Measurements from ENCODE around the gene AMPH.

DNA sequence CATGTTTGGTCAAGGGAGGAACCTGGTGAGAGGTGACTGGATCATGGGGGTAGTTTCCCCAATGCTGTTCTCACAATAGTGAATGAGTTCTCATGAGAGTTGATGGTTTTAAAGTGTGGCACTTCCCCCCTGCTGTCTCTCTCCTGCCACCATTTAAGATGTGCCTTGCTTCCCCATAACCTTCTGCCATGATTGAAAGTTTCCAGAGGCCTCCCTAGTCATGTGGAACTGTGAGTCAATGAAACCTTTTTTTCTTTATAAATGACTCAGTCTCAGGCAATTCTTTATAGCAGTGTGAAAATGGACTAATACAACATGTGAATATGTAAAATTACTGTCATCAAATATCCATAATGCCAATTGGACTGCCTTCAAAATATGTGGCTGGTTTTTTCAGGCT lies 192.2 kb downstream of the AMPH start:
- TF ChIP-seq, protein P1, sequence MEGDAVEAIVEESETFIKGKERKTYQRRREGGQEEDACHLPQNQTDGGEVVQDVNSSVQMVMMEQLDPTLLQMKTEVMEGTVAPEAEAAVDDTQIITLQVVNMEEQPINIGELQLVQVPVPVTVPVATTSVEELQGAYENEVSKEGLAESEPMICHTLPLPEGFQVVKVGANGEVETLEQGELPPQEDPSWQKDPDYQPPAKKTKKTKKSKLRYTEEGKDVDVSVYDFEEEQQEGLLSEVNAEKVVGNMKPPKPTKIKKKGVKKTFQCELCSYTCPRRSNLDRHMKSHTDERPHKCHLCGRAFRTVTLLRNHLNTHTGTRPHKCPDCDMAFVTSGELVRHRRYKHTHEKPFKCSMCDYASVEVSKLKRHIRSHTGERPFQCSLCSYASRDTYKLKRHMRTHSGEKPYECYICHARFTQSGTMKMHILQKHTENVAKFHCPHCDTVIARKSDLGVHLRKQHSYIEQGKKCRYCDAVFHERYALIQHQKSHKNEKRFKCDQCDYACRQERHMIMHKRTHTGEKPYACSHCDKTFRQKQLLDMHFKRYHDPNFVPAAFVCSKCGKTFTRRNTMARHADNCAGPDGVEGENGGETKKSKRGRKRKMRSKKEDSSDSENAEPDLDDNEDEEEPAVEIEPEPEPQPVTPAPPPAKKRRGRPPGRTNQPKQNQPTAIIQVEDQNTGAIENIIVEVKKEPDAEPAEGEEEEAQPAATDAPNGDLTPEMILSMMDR (conservative IDR thresholded peaks at IDR 0.05; ENCODE audit: low read depth, low read length), result no peak
- TF ChIP-seq POLR2A (IDR thresholded peaks at IDR 0.05; ENCODE audit: low read depth, low read length) (no peak), BHLHE40 (IDR thresholded peaks at IDR 0.05; ENCODE audit: low read depth, low read length) (no peak), FOS (IDR thresholded peaks at IDR 0.05; ENCODE audit: low read depth, low read length) (no peak), RFX5 (IDR thresholded peaks at IDR 0.05; ENCODE audit: low read depth, low read length) (no peak), MXI1 (IDR thresholded peaks at IDR 0.05; ENCODE audit: borderline replicate concordance, low read depth, low read length) (no peak), MAFK (IDR thresholded peaks at IDR 0.05; ENCODE audit: low read depth, low read length) (no peak), SMC3 (IDR thresholded peaks at IDR 0.05; ENCODE audit: low read depth, low read length) (no peak), NFE2L2 (IDR thresholded peaks at IDR 0.05; ENCODE audit: low read depth, low read length) (no peak), CEBPB (IDR thresholded peaks at IDR 0.05; ENCODE audit: low read depth, low read length) (no peak), RAD21 (IDR thresholded peaks at IDR 0.05; ENCODE audit: low read length) (no peak), ELK1 (IDR thresholded peaks at IDR 0.05; ENCODE audit: borderline replicate concordance, low read depth, low read length) (no peak), RCOR1 (IDR thresholded peaks at IDR 0.05; ENCODE audit: insufficient replicate concordance, low read length) (no peak)
- TF ChIP-seq, protein P2, sequence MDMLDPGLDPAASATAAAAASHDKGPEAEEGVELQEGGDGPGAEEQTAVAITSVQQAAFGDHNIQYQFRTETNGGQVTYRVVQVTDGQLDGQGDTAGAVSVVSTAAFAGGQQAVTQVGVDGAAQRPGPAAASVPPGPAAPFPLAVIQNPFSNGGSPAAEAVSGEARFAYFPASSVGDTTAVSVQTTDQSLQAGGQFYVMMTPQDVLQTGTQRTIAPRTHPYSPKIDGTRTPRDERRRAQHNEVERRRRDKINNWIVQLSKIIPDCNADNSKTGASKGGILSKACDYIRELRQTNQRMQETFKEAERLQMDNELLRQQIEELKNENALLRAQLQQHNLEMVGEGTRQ (IDR thresholded peaks at IDR 0.05; ENCODE audit: low read depth, low read length), result no peak
